Upper lobe of right lung (tissue), 1 donor: ENCODE measurements around the gene GAPVD1. TPM values are rescaled to one million over a fixed set of nuclear protein-coding genes. Genes with fewer than 3 reads are reported as not detected.
A peak's percentile ranks its signal among the peaks of the same experiment; 100 is the strongest.

ENCODE experiments used
- ATAC-seq: fragments of 200-7000 bp; cut with Tn5 transposase; one replicate; pipeline ENCODE4 v1.9.1; 2020; ENCODE audit warnings: mild to moderate bottlenecking, moderate library complexity
- DNase-seq: peaks from one replicate; pipeline ENCODE4 v3.0.0-alpha.2; 2020
- H3K27ac ChIP-seq: fragments of 200-600 bp; one replicate; pipeline ENCODE4 v1.8.0; 2022
- H3K27me3 ChIP-seq: fragments of 200-600 bp; one replicate; pipeline ENCODE4 v1.8.0; 2022; ENCODE audit warnings: mild to moderate bottlenecking
- H3K36me3 ChIP-seq: fragments of 200-600 bp; one replicate; pipeline ENCODE4 v1.8.0; 2022
- H3K4me1 ChIP-seq: fragments of 200-600 bp; one replicate; pipeline ENCODE4 v1.8.0; 2022
- H3K4me3 ChIP-seq: fragments of 200-600 bp; one replicate; pipeline ENCODE4 v1.8.0; 2022; ENCODE audit warnings: mild to moderate bottlenecking
- H3K9me3 ChIP-seq: fragments of 200-600 bp; one replicate; pipeline ENCODE4 v1.8.0; 2022
- intact Hi-C: fragments of 100-400 bp; cut with DNase I; formaldehyde crosslinking; loops from one replicate; pipeline ENCODE4 v1.11.0; 2022
- total RNA-seq: library from RNA; stranded (reverse); fragmentation: NEBNext Ultra II Directional; extraction: Animal tissue kit (Norgen Biotek cat#: 25700); gene quantifications from one replicate; pipeline ENCODE4 v1.2.1, GENCODE V29; 2021
- TF ChIP-seq, protein P1 (sequence below): fragments of 200-600 bp; IDR thresholded peaks from one replicate; pipeline ENCODE4 v1.8.0; 2022; ENCODE audit warnings: antibody characterized with exemption
- donor health status: DM: no; HTN: yes; CAD: no; lungs with severe emphysema.

Gene GAPVD1
- total RNA-seq, 1 donor from 2014 or later = 68.9 TPM

DNA sequence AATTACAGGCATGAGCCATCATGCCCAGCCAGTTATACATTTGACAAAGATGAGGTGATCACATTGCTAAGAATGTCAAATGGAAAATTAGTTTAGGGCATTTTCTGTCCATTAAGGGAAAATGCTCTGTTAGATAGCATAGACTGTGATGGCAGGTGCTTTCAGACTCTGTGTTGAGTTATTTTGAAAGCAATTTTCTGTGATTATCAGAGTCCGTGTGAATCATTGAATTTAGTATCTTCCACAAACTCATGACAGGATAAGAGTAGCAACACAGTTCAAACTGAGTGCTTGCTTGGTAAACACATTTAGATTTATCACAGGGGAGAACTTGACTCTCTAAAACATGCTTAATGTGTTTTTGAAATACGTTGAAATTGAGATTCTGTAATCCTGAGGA lies 69.0 kb downstream of the GAPVD1 start:
- peak overlapping the region; percentile 27 for H3K27ac ChIP-seq
- peaks cover 14% of the 10 kb centered on the region for H3K4me1 ChIP-seq
- ATAC-seq = no peak
- TF ChIP-seq, protein P1, sequence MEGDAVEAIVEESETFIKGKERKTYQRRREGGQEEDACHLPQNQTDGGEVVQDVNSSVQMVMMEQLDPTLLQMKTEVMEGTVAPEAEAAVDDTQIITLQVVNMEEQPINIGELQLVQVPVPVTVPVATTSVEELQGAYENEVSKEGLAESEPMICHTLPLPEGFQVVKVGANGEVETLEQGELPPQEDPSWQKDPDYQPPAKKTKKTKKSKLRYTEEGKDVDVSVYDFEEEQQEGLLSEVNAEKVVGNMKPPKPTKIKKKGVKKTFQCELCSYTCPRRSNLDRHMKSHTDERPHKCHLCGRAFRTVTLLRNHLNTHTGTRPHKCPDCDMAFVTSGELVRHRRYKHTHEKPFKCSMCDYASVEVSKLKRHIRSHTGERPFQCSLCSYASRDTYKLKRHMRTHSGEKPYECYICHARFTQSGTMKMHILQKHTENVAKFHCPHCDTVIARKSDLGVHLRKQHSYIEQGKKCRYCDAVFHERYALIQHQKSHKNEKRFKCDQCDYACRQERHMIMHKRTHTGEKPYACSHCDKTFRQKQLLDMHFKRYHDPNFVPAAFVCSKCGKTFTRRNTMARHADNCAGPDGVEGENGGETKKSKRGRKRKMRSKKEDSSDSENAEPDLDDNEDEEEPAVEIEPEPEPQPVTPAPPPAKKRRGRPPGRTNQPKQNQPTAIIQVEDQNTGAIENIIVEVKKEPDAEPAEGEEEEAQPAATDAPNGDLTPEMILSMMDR = no peak
- no peaks in the 10 kb centered on the region for H3K9me3 ChIP-seq
- no peak for DNase-seq
- H3K36me3 ChIP-seq = peaks cover 72% of the 10 kb centered on the region
- intact Hi-C loops = no loop called here
- no peaks in the 10 kb centered on the region for H3K27me3 ChIP-seq
- H3K4me3 ChIP-seq = no peak overlapping the region

DNA sequence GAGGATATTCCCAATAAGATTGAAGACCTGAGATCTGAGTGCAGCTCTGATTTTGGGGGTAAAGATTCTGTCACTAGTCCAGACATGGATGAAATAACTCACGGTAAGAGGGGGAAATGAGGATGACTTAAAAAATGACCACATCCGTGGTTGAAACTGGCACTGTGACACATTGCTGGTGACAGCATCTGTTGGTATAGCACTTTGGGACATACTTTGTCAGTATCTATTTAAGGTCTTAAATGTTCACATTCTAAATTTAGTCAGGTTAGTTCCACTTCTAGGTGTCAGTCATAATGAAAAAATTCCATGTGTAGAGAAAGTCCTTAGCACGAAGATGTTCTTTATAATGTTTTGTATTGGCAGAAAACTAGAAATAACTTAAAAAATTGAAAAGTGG lies 70.9 kb downstream of the GAPVD1 start:
- TF ChIP-seq, protein P1 = no peak
- H3K4me1 ChIP-seq = peaks cover 10% of the 10 kb centered on the region
- intact Hi-C loops = no loop called here
- DNase-seq = no peak
- no peaks in the 10 kb centered on the region for H3K9me3 ChIP-seq
- H3K36me3 ChIP-seq = peaks cover 74% of the 10 kb centered on the region
- no peak overlapping the region for H3K27ac ChIP-seq
- no peak for ATAC-seq
- H3K4me3 ChIP-seq = no peak overlapping the region
- no peaks in the 10 kb centered on the region for H3K27me3 ChIP-seq

DNA sequence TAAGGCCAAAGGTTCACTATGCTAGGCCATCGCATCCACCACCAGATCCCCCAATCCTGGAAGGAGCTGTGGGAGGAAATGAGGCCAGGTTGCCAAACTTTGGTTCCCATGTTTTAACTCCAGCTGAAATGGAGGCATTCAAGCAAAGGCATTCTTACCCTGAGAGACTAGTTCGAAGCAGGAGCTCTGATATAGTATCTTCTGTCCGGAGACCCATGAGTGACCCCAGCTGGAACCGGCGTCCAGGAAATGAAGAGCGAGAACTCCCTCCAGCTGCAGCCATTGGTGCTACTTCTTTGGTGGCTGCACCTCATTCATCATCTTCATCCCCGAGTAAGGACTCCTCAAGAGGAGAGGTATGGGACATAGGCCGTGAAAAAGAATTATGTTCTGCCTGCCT lies 75.6 kb downstream of the GAPVD1 start:
- intact Hi-C loops = no loop called here
- ATAC-seq = no peak

DNA sequence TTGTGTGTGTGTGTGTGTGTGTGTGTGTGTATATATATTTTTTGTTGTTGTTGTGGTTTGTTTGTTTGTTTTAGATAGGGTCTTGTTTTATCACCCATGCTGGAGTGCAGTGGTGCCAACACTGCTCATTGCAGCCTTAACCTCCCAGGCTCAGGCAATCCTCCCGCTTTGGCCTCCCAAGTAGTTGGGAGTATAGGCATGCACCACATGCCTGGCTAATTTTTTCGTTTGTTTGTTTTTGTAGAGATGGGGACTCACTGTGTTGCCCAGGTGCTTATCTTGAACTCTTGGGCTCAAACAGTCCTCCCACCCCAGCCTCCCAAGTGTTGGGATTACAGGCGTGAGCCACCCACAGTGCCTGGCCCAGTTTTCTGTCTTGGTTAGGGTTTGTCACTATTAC lies 77.3 kb downstream of the GAPVD1 start:
- H3K4me3 ChIP-seq = no peak overlapping the region
- H3K27ac ChIP-seq = no peak overlapping the region
- no peaks in the 10 kb centered on the region for H3K27me3 ChIP-seq
- no peak for DNase-seq
- TF ChIP-seq, protein P1 = no peak
- intact Hi-C loops = no loop called here
- no peak for ATAC-seq
- no peaks in the 10 kb centered on the region for H3K9me3 ChIP-seq
- peaks cover 11% of the 10 kb centered on the region for H3K4me1 ChIP-seq
- peaks cover 82% of the 10 kb centered on the region for H3K36me3 ChIP-seq

More for the DNA sequence above, 75.6 kb downstream of the GAPVD1 start:
- TF ChIP-seq, protein P1 = no peak
- no peak for DNase-seq
- no peaks in the 10 kb centered on the region for H3K9me3 ChIP-seq
- no peak overlapping the region for H3K27ac ChIP-seq
- H3K27me3 ChIP-seq = no peaks in the 10 kb centered on the region
- no peak overlapping the region for H3K4me3 ChIP-seq
- H3K36me3 ChIP-seq = peaks cover 92% of the 10 kb centered on the region
- H3K4me1 ChIP-seq = peaks cover 5% of the 10 kb centered on the region

GRCh38 chr9:125341566-125341965 lies 79.9 kb downstream of the GAPVD1 start:
- Histone ChIP-seq H3K27ac (no peak overlapping the region), H3K4me1 (peaks cover 13% of the 10 kb centered on the region), H3K27me3 (no peaks in the 10 kb centered on the region), H3K9me3 (no peaks in the 10 kb centered on the region), H3K36me3 (peaks cover 77% of the 10 kb centered on the region), H3K4me3 (no peak overlapping the region)
- TF ChIP-seq, protein P1 = no peak
- DNase-seq (no peak), ATAC-seq (no peak)
- intact Hi-C loops = no loop called here
